PC-9 (cell line): ENCODE measurements around the gene C17orf75.

Experiments used
- EZH2 ChIP-seq: fragments of 200-600 bp; sonication (generic); IDR thresholded peaks from 2 replicates; pipeline ENCODE4 v1.8.0; 2017; ENCODE audit warnings: antibody characterized with exemption, low read depth
- TF ChIP-seq, protein P1 (sequence below): fragments of 200-600 bp; sonication (generic); conservative IDR thresholded peaks from 2 replicates; pipeline ENCODE4 v1.6.1; 2017; ENCODE audit warnings: mixed run types, antibody characterized with exemption, mild to moderate bottlenecking, moderate library complexity

DNA sequence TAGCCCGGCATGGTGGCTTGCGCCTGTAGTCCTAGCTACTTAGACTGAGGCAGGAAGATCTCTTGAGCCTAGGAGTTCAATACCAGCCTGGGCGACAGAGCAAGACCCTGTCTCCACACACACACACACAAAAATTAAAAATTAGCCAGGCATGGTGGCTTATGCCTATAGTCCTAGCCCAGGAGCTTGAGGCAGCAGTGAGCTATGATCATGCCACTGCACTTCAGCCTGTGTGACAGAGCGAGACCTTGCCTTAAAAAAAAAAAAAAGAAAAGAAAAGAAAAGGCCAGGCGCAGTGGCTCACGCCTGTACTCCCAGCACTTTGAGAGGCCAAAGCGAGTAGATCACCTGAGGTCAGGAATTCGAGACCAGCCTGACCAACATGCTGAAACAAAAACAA is 23.9 kb downstream of the C17orf75 start:
- TF ChIP-seq, protein P1, sequence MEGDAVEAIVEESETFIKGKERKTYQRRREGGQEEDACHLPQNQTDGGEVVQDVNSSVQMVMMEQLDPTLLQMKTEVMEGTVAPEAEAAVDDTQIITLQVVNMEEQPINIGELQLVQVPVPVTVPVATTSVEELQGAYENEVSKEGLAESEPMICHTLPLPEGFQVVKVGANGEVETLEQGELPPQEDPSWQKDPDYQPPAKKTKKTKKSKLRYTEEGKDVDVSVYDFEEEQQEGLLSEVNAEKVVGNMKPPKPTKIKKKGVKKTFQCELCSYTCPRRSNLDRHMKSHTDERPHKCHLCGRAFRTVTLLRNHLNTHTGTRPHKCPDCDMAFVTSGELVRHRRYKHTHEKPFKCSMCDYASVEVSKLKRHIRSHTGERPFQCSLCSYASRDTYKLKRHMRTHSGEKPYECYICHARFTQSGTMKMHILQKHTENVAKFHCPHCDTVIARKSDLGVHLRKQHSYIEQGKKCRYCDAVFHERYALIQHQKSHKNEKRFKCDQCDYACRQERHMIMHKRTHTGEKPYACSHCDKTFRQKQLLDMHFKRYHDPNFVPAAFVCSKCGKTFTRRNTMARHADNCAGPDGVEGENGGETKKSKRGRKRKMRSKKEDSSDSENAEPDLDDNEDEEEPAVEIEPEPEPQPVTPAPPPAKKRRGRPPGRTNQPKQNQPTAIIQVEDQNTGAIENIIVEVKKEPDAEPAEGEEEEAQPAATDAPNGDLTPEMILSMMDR: no peak
- no peak for TF ChIP-seq EZH2
